GM12892 (cell line): Measurements from ENCODE around the gene ARID5A.

Experiments
- POLR2A ChIP-seq: IDR thresholded peaks from 2 replicates; pipeline ENCODE4 v1.6.1; 2011; ENCODE audit warnings: low read depth, low read length, control low read depth
- POLR2AphosphoS5 ChIP-seq: IDR thresholded peaks from 2 replicates; pipeline ENCODE4 v1.6.1; 2011; ENCODE audit warnings: low read depth, low read length, control low read depth
- TAF1 ChIP-seq: IDR thresholded peaks from 2 replicates; pipeline ENCODE4 v1.6.1; 2011; ENCODE audit warnings: low read depth, mild to moderate bottlenecking, control low read depth, low read length, borderline replicate concordance

DNA sequence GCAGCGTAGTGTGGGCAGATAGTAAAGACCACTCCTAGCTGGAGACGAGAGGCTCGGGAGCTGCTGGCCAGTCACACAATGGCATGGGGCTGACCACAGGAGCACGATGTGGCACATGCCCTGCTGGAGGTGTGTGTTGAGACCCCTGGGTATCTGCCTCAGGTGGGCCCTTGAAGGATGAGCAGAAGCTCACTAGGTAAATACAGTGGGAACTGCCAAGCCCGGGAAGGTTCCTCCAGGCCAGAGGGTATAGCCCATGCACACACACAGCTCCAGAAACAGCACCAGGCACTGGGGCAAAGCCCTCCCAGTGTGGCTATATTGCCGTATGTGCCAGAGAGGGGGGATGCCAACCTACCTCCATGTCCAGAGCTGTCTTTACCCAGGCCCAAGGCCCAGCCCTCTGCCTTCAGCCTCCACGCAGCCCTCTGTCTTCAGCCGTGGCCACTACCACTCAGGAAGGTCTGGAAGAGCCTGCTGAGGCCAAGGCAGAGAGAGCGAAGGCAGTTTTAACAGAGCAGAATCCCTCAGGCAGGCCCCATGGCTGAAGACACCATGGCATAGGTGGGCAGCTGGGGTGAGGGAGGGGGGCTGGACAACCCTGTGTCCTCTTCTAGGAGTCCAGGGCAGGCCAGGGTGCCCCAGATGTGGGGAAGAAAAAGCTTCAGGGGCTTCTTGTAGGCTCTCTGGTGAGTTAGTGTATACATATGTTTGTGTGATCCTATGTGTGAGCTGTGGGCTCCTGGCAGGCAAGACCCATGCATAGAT lies 7.0 kb upstream of the ARID5A start:
- TF ChIP-seq POLR2A (no peak), POLR2AphosphoS5 (no peak), TAF1 (no peak)
